Measurements from ENCODE around the gene OXNAD1. TPM values are rescaled to one million over a fixed set of nuclear protein-coding genes. Genes with fewer than 3 reads are reported as not detected.

OXNAD1 gene
- total RNA-seq, 4 donors from 2014 or later: 10.6 to 16.3 (median 12.6) TPM

DNA sequence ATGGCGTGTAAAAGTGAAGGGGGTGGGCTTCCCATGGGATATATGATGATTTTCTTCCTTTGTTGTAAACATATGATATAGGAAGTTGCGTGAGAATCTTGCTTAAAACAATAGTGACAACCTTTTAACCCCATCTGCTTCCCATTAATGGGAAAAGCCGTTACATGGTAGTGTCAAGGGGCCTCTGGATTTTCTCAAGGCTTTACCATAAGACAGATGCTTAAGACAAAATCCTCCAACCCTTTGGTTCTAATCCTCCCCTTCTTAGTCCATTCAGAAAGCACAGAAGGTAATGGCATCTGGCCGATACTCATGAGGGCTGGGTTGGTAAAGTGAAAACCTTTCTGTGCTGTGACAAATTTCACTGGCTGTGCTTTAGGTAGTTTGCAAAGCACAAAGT is 25.2 kb upstream of the OXNAD1 start:
- TF ChIP-seq, protein P1, sequence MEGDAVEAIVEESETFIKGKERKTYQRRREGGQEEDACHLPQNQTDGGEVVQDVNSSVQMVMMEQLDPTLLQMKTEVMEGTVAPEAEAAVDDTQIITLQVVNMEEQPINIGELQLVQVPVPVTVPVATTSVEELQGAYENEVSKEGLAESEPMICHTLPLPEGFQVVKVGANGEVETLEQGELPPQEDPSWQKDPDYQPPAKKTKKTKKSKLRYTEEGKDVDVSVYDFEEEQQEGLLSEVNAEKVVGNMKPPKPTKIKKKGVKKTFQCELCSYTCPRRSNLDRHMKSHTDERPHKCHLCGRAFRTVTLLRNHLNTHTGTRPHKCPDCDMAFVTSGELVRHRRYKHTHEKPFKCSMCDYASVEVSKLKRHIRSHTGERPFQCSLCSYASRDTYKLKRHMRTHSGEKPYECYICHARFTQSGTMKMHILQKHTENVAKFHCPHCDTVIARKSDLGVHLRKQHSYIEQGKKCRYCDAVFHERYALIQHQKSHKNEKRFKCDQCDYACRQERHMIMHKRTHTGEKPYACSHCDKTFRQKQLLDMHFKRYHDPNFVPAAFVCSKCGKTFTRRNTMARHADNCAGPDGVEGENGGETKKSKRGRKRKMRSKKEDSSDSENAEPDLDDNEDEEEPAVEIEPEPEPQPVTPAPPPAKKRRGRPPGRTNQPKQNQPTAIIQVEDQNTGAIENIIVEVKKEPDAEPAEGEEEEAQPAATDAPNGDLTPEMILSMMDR (IDR thresholded peaks at IDR 0.05; ENCODE audit: low read depth): no peak

DNA sequence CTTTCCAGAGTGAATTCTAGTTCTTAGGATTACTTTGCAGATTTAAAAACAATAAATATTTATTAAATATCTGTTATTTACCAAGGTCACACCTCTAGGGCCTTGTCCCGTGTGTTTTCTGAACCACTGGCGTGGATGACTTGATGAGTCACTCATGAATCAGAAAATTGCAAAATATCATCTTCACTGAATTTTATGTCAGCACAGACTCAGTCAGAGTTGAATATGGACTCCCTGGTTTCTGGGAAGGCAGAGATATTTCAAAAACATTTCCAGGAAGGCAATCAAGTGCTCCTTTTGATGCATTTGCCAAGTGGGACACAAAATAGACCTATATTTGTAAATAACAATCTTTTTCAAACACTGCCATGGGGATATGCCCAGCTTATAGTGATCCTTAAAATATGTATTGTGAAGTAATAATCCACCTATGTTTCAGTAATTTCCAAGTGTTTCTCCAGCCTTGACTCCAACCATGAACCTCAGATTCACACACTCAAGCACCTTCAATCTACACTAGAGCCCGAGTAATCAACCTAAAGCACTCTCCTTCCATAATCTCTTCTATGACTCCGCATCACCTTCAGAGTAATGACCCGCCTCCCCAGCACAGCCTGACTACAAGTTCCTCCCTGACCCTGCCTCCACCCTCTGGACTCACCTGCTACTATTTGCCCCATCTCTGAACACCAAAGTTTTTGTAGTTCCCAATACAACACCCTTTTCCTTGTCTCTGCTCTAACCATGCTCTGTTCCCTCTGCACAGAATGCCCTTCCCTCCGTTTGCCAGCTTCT is 24.6 kb upstream of the OXNAD1 start:
- TF ChIP-seq, protein P1 (IDR thresholded peaks at IDR 0.05; ENCODE audit: low read depth): no peak

DNA sequence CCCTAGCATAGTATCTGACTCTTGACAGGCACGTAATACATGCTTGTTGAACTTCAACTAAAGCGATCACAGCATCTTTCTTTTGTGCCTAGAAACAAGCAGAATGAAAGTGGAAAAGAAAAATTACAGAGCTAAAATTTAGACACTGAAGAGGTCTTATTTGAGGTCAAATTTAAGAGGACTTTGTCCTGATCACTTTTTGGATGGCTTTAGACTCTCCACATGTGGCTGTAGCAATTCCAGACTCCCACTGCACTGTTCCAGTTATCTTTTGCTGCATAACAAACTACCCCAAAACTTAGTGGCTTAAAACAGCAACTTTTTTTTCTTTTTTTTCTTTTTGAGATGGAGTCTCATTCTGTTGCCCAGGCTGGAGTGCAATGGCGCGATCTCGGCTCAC is 23.8 kb upstream of the OXNAD1 start:
- TF ChIP-seq, protein P1 (IDR thresholded peaks at IDR 0.05; ENCODE audit: low read depth): no peak

DNA sequence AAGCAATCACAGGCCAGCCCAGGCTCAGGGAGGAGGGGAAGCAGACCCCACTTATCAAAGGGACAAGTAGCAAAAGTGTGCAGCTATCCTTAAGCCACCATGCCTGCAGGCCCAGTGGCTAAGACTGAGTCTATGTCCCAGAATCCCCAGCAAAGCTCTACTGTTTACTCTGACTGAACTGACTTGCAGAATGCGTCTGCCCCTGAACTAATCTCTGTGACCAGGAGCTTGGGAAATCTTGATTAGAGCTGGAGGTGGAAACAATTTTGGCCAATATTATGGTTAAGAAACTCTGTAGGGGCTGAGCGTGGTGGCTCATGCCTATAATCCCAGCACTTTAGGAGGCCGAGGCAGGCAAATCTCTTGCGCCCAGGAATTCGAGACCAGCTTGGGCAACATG is 22.8 kb upstream of the OXNAD1 start:
- TF ChIP-seq, protein P1 (IDR thresholded peaks at IDR 0.05; ENCODE audit: low read depth): no peak

DNA sequence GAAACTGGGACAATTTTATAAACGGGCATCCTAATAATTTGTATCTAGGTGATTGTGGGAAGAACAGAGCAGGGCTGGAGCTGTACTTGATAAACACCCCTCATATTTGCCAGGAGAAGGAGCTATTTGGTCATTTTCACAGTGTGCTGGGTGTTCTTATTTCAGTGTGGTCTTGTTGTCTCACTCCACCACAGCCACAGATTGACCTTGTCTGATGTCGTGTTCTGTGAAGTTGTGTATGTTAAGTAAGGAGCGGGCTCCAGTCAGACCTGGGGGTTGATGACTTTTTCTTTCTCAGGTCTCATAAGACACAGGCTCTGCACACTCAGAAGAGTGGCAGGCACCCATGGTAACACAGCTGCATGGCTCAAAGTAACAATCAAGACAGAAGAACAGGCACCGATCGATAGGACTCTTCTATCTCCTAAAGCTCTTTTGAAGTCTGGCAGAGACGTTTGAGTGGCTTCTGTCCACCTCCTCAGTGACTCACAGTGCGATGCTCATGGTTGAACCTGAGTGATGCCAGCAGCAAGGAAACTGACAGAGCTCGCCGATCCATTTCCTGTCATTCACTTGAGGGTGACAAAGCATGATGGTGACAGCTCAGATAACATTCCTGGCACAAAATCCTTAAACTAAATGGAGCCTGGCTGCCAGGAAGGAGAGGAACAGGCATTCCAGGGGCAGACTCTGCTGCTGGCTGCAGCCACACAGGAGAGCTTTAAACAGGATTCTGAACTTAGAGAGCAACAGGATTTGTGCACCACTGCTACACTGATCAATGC is 21.1 kb upstream of the OXNAD1 start:
- TF ChIP-seq, protein P1 (IDR thresholded peaks at IDR 0.05; ENCODE audit: low read depth): no peak

DNA sequence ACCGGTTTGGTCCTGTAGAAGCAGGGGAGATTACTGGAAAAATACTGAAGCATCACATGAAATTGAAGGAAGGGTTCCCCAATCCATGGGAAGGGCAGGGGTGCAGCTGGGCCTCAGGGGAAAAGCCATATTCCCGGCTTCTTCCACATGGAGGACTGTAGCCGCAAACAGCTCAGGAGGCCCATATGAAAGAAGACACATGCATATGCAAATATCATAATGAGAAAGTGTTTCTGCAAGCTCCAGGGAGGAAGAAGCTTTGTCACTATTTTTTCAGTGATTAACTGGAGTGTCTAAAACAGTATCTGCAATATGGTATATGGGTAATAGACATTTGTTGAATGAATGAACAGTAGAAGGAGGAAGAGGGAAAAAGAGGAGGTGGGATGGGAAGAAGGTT is 19.4 kb upstream of the OXNAD1 start:
- TF ChIP-seq, protein P1 (IDR thresholded peaks at IDR 0.05; ENCODE audit: low read depth): no peak

Data from subcutaneous adipose tissue (tissue), 4 donors.